ENCODE results near the gene DBF4B.
A peak's percentile ranks its signal among the peaks of the same experiment; 100 is the strongest.
"Not testable (repeated sequence)": the region's sequence is repeated elsewhere in the genome, so short reads cannot be mapped to it uniquely, and the experiment has no call there.

Gene DBF4B

DNA sequence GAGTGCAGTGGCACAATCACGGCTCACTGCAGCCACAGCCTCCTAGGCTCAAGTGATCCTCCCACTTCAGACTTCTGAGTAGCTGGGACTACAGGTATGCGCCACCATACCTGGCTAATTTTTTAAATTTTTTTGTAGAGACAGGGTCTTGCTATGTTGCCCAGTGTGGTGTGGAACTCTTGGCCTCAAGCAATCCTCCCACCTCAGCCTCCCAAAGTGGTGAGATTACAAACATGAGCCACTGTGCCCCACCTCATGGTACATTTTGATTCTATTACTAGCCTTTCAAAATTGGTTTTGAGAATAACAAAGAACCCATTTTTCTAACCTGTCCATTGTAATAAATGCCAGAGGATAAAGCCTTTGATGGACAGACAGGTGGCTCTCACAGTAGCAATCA, 20.3 kb upstream of the DBF4B start:
- no peaks in the 10 kb centered on the region for H3K27me3 ChIP-seq (ENCODE audit: control insufficient read depth in 1 of 2, insufficient read depth in 2 of 2, low read length in 2 of 2)
- H3K4me3 ChIP-seq (ENCODE audit: low read depth in 1 of 2, low read length in 2 of 2), result peak overlapping the region in 1 of 2 donors; percentile 94
- H3K4me1 ChIP-seq (ENCODE audit: control insufficient read depth in 1 of 2, insufficient read depth in 2 of 2, low read length in 2 of 2), result peaks cover 7 to 14% of the 10 kb centered on the region in 2 donors
- H3K27ac ChIP-seq (ENCODE audit: low read depth, low read length), result no peak overlapping the region
- peaks cover 0 to 11% of the 10 kb centered on the region in 2 donors for H3K36me3 ChIP-seq (ENCODE audit: control insufficient read depth in 1 of 2, insufficient read depth in 2 of 2, low read length in 2 of 2)
- no peaks in the 10 kb centered on the region for H3K9me3 ChIP-seq (ENCODE audit: control insufficient read depth in 1 of 2, low read length in 2 of 2)
- H3K9ac ChIP-seq (ENCODE audit: low read depth in 1 of 2, low read length in 2 of 2), result no peak overlapping the region

DNA sequence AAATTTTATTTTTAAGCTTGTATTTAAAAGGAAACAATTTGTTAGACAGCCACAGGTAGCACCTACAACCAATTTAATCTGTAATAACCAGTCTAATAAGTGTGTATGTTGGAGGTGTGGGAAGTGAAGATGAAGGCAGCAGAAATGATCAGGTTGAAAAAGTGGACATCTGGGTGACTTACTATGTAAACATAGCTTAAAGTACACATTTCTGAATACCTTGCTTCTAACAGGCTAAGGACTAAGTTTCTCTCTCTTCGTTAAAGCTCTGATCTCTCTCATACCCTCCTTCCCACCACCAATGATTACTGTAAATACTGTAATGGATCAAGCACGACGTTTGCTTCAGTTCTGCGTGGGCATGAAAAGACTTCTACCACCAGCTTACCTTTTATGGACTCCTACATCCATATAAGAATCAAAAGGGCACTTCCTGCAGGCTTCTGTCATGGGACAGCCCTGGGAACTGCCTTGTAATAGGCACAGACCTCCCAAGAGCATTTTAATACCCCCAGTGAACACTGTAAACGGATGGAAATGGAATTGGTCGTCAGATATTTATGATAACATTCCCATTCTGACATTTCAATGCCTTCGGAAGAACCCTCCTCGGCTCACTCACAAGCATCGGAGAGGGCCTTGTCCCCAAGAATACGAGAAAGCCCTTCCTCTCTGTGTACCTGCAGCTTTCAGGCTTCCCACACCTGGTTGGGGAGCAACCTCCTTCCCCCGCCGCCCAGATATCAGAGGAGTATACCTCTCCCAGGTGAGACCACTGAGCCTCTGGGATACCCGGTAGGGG, 19.6 kb upstream of the DBF4B start:
- Histone ChIP-seq H3K27me3 (ENCODE audit: control insufficient read depth in 1 of 2, insufficient read depth in 2 of 2, low read length in 2 of 2) (no peaks in the 10 kb centered on the region), H3K4me3 (ENCODE audit: low read depth in 1 of 2, low read length in 2 of 2) (peak overlapping the region; percentile 94 to 97)

DNA sequence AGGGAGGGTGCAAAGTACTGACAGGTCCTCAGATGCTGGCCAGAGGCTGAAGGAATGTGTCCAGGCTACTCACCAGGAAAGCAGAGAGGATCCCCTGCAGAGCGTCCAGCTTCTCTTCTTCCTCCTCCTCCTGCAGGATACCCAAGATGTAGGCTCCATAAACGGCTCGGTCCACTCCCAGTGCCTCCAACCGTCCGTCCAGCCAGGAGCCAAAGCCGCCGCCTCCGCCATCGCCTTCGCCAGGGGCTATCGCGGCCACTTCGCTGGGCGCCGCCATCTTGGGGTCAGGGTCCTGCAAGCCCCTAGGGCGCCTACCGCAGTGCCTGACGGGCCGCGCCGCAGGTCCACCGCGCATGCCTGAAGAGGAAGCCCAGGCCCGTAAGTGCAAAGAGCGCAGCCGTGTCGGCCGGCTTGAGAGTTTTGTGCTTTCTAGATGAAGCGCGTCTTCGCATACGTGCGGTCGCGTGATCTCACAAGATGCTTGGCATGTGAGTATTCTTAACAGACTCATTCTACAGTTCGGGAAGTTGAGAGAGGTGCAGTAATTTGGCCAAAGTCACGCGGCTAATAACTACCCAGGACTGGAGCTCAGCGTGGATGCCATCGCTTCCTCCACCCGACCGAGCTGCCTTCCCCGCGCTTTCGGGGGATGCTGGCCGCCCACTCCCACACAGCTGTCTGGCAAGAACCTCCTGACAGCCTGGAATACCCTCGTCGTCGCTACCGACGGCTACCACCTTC, 18.8 kb upstream of the DBF4B start, which contains the start of gene CCDC43:
CCDC43 (minus strand) TSS at position 300 of the 741 bp plus-strand sequence; CDS start at position 277, 23 bp downstream.
- Histone ChIP-seq H3K27me3 (ENCODE audit: control insufficient read depth in 1 of 2, insufficient read depth in 2 of 2, low read length in 2 of 2) (no peaks in the 10 kb centered on the region), H3K9ac (ENCODE audit: low read depth in 1 of 2, low read length in 2 of 2) (peak within 1 kb of the TSS; percentile 88 to 92), H3K4me1 (ENCODE audit: control insufficient read depth in 1 of 2, insufficient read depth in 2 of 2, low read length in 2 of 2) (peaks cover 7 to 14% of the 10 kb centered on the region in 2 donors), H3K27ac (ENCODE audit: low read depth, low read length) (peak within 1 kb of the TSS; percentile 54), H3K4me3 (ENCODE audit: low read depth in 1 of 2, low read length in 2 of 2) (peak within 1 kb of the TSS; percentile 94 to 97), H3K36me3 (ENCODE audit: control insufficient read depth in 1 of 2, insufficient read depth in 2 of 2, low read length in 2 of 2) (peaks cover 0 to 3% of the 10 kb centered on the region in 2 donors), H3K9me3 (ENCODE audit: control insufficient read depth in 1 of 2, low read length in 2 of 2) (no peaks in the 10 kb centered on the region)

More for the DNA sequence above, 19.6 kb upstream of the DBF4B start:
- peaks cover 0 to 4% of the 10 kb centered on the region in 2 donors for H3K36me3 ChIP-seq (ENCODE audit: control insufficient read depth in 1 of 2, insufficient read depth in 2 of 2, low read length in 2 of 2)
- H3K4me1 ChIP-seq (ENCODE audit: control insufficient read depth in 1 of 2, insufficient read depth in 2 of 2, low read length in 2 of 2), result peaks cover 7 to 14% of the 10 kb centered on the region in 2 donors
- peak overlapping the region; percentile 88 to 92 for H3K9ac ChIP-seq (ENCODE audit: low read depth in 1 of 2, low read length in 2 of 2)
- H3K27ac ChIP-seq (ENCODE audit: low read depth, low read length), result no peak overlapping the region
- H3K9me3 ChIP-seq (ENCODE audit: control insufficient read depth in 1 of 2, low read length in 2 of 2), result no peaks in the 10 kb centered on the region

DNA sequence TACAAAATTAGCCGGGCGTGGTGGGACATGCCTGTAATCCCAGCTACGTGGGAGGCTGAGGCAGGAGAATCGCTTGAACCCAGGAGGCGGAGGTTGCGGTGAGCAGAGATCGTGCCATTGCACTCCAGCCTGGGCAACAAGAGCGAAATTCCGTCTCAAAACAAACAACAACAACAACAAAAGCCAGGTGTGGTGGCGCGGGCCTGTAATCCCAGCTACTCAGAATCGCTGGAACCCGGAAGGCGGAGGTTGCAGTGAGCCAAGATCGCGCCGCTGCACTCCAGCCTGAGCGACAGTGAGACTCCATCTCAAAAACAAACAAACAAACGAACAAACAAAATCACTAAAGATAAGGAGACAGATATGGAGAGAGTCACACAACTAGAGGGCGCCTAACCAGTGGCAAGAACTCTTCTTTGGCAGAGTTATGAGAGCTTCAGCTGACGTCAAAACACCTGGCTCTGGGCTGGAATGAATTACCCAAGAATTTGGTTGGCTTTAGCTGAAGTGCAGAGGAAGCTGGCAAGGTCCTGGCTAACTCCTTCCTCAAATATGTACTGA, 17.6 kb upstream of the DBF4B start:
- peaks cover 7 to 14% of the 10 kb centered on the region in 2 donors for H3K4me1 ChIP-seq (ENCODE audit: control insufficient read depth in 1 of 2, insufficient read depth in 2 of 2, low read length in 2 of 2)

DNA sequence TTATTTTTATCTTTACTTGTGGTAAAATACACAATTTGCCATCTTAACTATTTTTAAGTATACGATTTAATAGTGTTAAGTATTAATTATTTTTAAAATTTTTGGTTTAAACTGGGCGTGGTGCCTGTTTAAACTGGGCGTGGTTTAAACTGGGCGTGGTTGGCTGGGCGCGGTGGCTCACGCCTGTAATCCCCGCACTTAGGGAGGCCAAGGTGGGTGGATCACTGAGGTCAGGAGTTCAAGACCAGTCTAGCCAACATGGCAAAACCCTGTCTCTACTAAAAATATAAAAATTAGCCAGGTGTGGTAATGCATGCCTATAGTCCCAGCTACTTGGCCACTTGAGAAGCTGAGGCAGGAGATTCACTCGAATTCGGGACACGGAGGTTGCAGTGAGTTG, 14.9 kb upstream of the DBF4B start:
- no peaks in the 10 kb centered on the region for H3K9me3 ChIP-seq (ENCODE audit: control insufficient read depth in 1 of 2, low read length in 2 of 2)

More for the DNA sequence above, 17.6 kb upstream of the DBF4B start:
- H3K9me3 ChIP-seq (ENCODE audit: control insufficient read depth in 1 of 2, low read length in 2 of 2); H3K36me3 ChIP-seq (ENCODE audit: control insufficient read depth in 1 of 2, insufficient read depth in 2 of 2, low read length in 2 of 2); H3K9ac ChIP-seq (ENCODE audit: low read depth in 1 of 2, low read length in 2 of 2); H3K4me3 ChIP-seq (ENCODE audit: low read depth in 1 of 2, low read length in 2 of 2); H3K27me3 ChIP-seq (ENCODE audit: control insufficient read depth in 1 of 2, insufficient read depth in 2 of 2, low read length in 2 of 2); H3K27ac ChIP-seq (ENCODE audit: low read depth, low read length): not testable (repeated sequence)

DNA sequence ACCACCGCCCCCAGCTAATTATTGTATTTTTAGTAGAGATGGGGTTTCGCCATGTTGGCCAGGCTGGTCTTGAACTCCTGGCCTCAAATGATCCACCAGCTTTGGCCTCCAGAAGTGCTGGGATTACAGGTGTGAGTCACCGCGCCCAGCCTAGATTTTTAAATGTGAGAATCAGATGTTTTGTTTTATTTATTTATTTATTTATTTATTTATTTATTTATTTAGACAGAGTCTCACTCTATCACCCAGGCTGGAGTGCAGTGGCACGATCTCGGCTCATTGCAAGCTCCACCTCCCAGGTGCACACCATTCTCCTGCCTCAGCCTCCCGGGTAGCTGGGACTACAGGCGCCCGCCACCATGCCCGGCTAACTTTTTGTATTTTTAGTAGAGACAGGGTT, 8.2 kb upstream of the DBF4B start:
- H3K27me3 ChIP-seq (ENCODE audit: control insufficient read depth in 1 of 2, insufficient read depth in 2 of 2, low read length in 2 of 2); H3K9me3 ChIP-seq (ENCODE audit: control insufficient read depth in 1 of 2, low read length in 2 of 2); H3K4me3 ChIP-seq (ENCODE audit: low read depth in 1 of 2, low read length in 2 of 2): not testable (repeated sequence)

More for the DNA sequence above, 14.9 kb upstream of the DBF4B start:
- Histone ChIP-seq H3K9ac (ENCODE audit: low read depth in 1 of 2, low read length in 2 of 2) (no peak overlapping the region), H3K4me1 (ENCODE audit: control insufficient read depth in 1 of 2, insufficient read depth in 2 of 2, low read length in 2 of 2) (peaks cover 4 to 12% of the 10 kb centered on the region in 2 donors), H3K27me3 (ENCODE audit: control insufficient read depth in 1 of 2, insufficient read depth in 2 of 2, low read length in 2 of 2) (no peaks in the 10 kb centered on the region), H3K36me3 (ENCODE audit: control insufficient read depth in 1 of 2, insufficient read depth in 2 of 2, low read length in 2 of 2) (no peaks in the 10 kb centered on the region), H3K4me3 (ENCODE audit: low read depth in 1 of 2, low read length in 2 of 2) (no peak overlapping the region), H3K27ac (ENCODE audit: low read depth, low read length) (no peak overlapping the region)

DNA sequence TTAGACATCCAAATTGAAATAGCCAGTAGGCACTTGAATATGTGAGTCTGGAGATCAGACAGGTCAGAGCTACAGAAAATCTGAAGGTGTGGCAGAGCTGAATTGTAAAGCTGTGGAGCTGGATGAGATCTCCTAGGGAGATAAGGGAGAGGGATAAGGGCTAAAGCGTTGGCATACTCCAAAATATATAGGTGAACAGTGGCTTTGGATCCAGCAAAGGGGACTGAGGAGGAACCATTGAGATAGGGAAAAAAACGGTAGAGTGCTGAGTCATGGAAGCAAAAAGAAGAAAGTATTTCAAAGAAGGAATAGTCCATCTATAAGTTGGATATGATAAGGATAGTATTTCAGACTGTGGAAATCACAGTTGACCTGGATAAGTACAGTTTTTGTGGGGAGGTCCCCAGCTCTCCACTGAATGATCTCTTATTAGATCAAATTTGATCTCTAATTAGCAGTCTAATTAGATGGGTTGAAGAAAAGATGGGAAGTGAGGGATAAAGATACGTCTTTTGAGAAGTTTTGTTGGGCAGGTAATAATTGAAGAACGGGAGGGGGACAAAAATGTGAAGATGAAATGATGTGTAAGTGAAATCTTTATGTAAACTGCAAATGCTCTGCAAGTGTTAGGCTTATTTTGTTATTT, 587 bp upstream of the DBF4B start:
- H3K4me3 ChIP-seq (ENCODE audit: low read depth in 1 of 2, low read length in 2 of 2), result peak overlapping the region; percentile 97 to 99
- H3K27ac ChIP-seq (ENCODE audit: low read depth, low read length), result no peak overlapping the region
- H3K4me1 ChIP-seq (ENCODE audit: control insufficient read depth in 1 of 2, insufficient read depth in 2 of 2, low read length in 2 of 2), result peaks cover 7 to 17% of the 10 kb centered on the region in 2 donors
- no peaks in the 10 kb centered on the region for H3K27me3 ChIP-seq (ENCODE audit: control insufficient read depth in 1 of 2, insufficient read depth in 2 of 2, low read length in 2 of 2)
- H3K36me3 ChIP-seq (ENCODE audit: control insufficient read depth in 1 of 2, insufficient read depth in 2 of 2, low read length in 2 of 2), result no peaks in the 10 kb centered on the region
- H3K9me3 ChIP-seq (ENCODE audit: control insufficient read depth in 1 of 2, low read length in 2 of 2), result no peaks in the 10 kb centered on the region
- H3K9ac ChIP-seq (ENCODE audit: low read depth in 1 of 2, low read length in 2 of 2), result peak overlapping the region; percentile 75 to 80

More for the DNA sequence above, 8.2 kb upstream of the DBF4B start:
- H3K9ac ChIP-seq (ENCODE audit: low read depth in 1 of 2, low read length in 2 of 2); H3K27ac ChIP-seq (ENCODE audit: low read depth, low read length); H3K4me1 ChIP-seq (ENCODE audit: control insufficient read depth in 1 of 2, insufficient read depth in 2 of 2, low read length in 2 of 2); H3K36me3 ChIP-seq (ENCODE audit: control insufficient read depth in 1 of 2, insufficient read depth in 2 of 2, low read length in 2 of 2): not testable (repeated sequence)

DNA sequence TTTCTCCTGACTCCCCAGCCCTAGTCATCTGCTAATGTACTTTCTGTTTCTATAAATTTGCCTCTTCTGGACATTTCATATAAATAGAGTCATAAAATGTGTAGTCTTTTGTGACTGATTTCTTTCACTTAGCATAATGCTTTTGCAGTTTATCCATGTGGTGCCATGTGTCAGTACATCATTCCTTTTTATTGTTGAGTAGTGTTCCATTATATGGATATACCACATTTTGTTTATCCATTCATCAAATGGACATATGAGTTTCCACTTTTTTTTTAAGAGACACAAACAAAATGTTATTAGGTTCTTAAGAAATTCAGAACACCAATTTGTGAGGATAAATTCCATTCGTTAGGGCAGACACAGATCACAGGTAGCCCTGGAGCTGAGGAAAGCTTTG, 11.0 kb downstream of the DBF4B start:
- Histone ChIP-seq H3K36me3 (ENCODE audit: control insufficient read depth in 1 of 2, insufficient read depth in 2 of 2, low read length in 2 of 2) (peaks cover 0 to 7% of the 10 kb centered on the region in 2 donors), H3K27ac (ENCODE audit: low read depth, low read length) (no peak overlapping the region), H3K9ac (ENCODE audit: low read depth in 1 of 2, low read length in 2 of 2) (no peak overlapping the region), H3K27me3 (ENCODE audit: control insufficient read depth in 1 of 2, insufficient read depth in 2 of 2, low read length in 2 of 2) (no peaks in the 10 kb centered on the region), H3K4me1 (ENCODE audit: control insufficient read depth in 1 of 2, insufficient read depth in 2 of 2, low read length in 2 of 2) (no peaks in the 10 kb centered on the region), H3K9me3 (ENCODE audit: control insufficient read depth in 1 of 2, low read length in 2 of 2) (no peaks in the 10 kb centered on the region), H3K4me3 (ENCODE audit: low read depth in 1 of 2, low read length in 2 of 2) (no peak overlapping the region)

DNA sequence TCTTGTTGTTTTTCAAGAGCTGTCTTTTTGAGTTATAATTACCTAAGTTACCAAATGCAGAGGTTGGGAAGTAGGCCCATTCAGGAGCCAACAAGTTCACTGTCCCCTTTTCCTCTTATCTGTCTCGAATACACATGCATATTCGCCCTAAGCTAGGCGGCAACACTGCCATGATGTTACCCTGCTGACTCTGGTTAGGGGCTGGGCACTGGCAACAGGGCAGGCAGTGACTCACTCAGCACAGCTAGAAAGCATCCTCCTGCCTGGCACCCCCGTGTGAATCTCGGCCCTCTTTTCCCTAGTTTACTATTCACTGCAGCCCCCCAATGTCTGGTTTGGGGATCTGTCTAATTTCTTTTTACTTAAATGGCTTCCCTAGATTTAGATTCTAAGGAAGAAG, 13.8 kb downstream of the DBF4B start:
- Histone ChIP-seq H3K4me3 (ENCODE audit: low read depth in 1 of 2, low read length in 2 of 2) (no peak overlapping the region), H3K9ac (ENCODE audit: low read depth in 1 of 2, low read length in 2 of 2) (no peak overlapping the region), H3K36me3 (ENCODE audit: control insufficient read depth in 1 of 2, insufficient read depth in 2 of 2, low read length in 2 of 2) (peaks cover 0 to 7% of the 10 kb centered on the region in 2 donors), H3K27ac (ENCODE audit: low read depth, low read length) (no peak overlapping the region), H3K4me1 (ENCODE audit: control insufficient read depth in 1 of 2, insufficient read depth in 2 of 2, low read length in 2 of 2) (no peaks in the 10 kb centered on the region), H3K9me3 (ENCODE audit: control insufficient read depth in 1 of 2, low read length in 2 of 2) (no peaks in the 10 kb centered on the region), H3K27me3 (ENCODE audit: control insufficient read depth in 1 of 2, insufficient read depth in 2 of 2, low read length in 2 of 2) (no peaks in the 10 kb centered on the region)

Measured in duodenal mucosa (tissue), 2 donors.